ENCODE results near the gene IL23R.

The IL23R gene

GRCh38 chr1:67126974-67127373 is 39.3 kb upstream of the IL23R start:
- H3K9me3 ChIP-seq (ENCODE audit: insufficient read depth, low read length) = no peaks in the 10 kb centered on the region
- no peak overlapping the region for H2AFZ ChIP-seq (ENCODE audit: low read depth, low read length, severe bottlenecking)
- no peaks in the 10 kb centered on the region for H4K20me1 ChIP-seq (ENCODE audit: low read depth, low read length)
- TF ChIP-seq, protein P1, sequence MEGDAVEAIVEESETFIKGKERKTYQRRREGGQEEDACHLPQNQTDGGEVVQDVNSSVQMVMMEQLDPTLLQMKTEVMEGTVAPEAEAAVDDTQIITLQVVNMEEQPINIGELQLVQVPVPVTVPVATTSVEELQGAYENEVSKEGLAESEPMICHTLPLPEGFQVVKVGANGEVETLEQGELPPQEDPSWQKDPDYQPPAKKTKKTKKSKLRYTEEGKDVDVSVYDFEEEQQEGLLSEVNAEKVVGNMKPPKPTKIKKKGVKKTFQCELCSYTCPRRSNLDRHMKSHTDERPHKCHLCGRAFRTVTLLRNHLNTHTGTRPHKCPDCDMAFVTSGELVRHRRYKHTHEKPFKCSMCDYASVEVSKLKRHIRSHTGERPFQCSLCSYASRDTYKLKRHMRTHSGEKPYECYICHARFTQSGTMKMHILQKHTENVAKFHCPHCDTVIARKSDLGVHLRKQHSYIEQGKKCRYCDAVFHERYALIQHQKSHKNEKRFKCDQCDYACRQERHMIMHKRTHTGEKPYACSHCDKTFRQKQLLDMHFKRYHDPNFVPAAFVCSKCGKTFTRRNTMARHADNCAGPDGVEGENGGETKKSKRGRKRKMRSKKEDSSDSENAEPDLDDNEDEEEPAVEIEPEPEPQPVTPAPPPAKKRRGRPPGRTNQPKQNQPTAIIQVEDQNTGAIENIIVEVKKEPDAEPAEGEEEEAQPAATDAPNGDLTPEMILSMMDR (IDR thresholded peaks at IDR 0.05; ENCODE audit: insufficient read depth, low read length, poor library complexity, severe bottlenecking) = no peak
- no peak for TF ChIP-seq EZH2phosphoT487 (conservative IDR thresholded peaks at IDR 0.05; ENCODE audit: low read length)
- H3K9ac ChIP-seq (ENCODE audit: low read length) = no peak overlapping the region
- H3F3A ChIP-seq (ENCODE audit: insufficient read depth) = no peaks in the 10 kb centered on the region
- no peaks in the 10 kb centered on the region for H3K36me3 ChIP-seq (ENCODE audit: low read length)
- H3K9me2 ChIP-seq (replicated peaks; ENCODE audit: insufficient read depth, low read length) = no peaks in the 10 kb centered on the region
- no peak overlapping the region for H3K4me2 ChIP-seq (ENCODE audit: low read depth, low read length, poor library complexity, severe bottlenecking)
- no peak overlapping the region for H3K4me3 ChIP-seq (ENCODE audit: insufficient read depth, low read length, poor library complexity, severe bottlenecking)
- H3K27me3 ChIP-seq (ENCODE audit: low read length) = no peaks in the 10 kb centered on the region
- H3K79me2 ChIP-seq (ENCODE audit: insufficient read depth, low read length) = no peaks in the 10 kb centered on the region
- H3K27ac ChIP-seq (ENCODE audit: low read depth, low read length) = no peak overlapping the region

DNA sequence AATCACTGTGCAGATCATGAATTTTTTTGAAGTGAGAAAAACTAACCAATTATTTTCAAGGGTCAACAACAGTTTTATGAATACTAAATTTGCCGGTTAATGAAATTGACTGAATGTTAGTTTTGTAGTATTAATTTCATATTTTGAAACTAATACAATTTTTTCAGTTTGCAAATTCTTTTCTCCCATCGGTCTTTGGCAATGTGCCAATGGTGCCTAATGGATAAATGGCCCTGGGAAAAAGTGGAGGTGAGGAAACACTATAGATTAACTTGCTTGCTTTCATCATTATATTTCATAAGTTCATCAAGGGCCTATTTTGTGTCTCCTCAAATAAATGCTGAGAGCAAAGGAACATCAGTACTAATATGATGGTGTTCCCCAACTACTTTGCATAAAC is 35.6 kb upstream of the IL23R start:
- Histone ChIP-seq H3F3A (ENCODE audit: insufficient read depth) (no peaks in the 10 kb centered on the region), H3K4me3 (ENCODE audit: insufficient read depth, low read length, poor library complexity, severe bottlenecking) (no peak overlapping the region), H3K4me2 (ENCODE audit: low read depth, low read length, poor library complexity, severe bottlenecking) (no peak overlapping the region), H3K27me3 (ENCODE audit: low read length) (no peaks in the 10 kb centered on the region), H3K79me2 (ENCODE audit: insufficient read depth, low read length) (no peaks in the 10 kb centered on the region), H3K9me3 (ENCODE audit: insufficient read depth, low read length) (no peaks in the 10 kb centered on the region), H4K20me1 (ENCODE audit: low read depth, low read length) (no peaks in the 10 kb centered on the region), H3K9ac (ENCODE audit: low read length) (no peak overlapping the region), H3K36me3 (ENCODE audit: low read length) (no peaks in the 10 kb centered on the region), H3K27ac (ENCODE audit: low read depth, low read length) (no peak overlapping the region), H2AFZ (ENCODE audit: low read depth, low read length, severe bottlenecking) (no peak overlapping the region), H3K9me2 (replicated peaks; ENCODE audit: insufficient read depth, low read length) (no peaks in the 10 kb centered on the region)
- TF ChIP-seq, protein P1 (IDR thresholded peaks at IDR 0.05; ENCODE audit: insufficient read depth, low read length, poor library complexity, severe bottlenecking) = no peak
- TF ChIP-seq EZH2phosphoT487 (conservative IDR thresholded peaks at IDR 0.05; ENCODE audit: low read length) = no peak

DNA sequence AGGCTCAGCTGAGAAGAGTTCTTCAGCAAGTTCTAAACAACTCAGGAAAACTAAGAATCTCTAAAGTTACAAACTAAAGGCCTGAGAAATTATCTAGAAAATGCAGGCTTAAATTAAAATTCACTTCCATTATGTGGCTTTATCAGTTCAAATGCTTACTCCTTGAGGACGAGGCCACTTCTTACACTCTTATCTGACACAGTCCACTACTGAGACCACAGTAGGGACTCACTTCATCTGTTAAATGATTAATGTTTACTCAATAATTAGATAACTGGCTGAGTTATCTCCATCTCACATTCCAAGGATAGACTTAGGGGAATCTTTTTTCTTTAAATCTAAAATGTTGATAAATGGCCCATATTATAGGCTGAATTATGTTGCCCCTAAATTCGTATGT is 33.1 kb upstream of the IL23R start:
- H3K9me2 ChIP-seq (replicated peaks; ENCODE audit: insufficient read depth, low read length) = no peaks in the 10 kb centered on the region

More for the DNA sequence above, 33.1 kb upstream of the IL23R start:
- no peak overlapping the region for H3K4me2 ChIP-seq (ENCODE audit: low read depth, low read length, poor library complexity, severe bottlenecking)
- H3K79me2 ChIP-seq (ENCODE audit: insufficient read depth, low read length) = no peaks in the 10 kb centered on the region
- H3K9ac ChIP-seq (ENCODE audit: low read length) = no peak overlapping the region
- no peaks in the 10 kb centered on the region for H3F3A ChIP-seq (ENCODE audit: insufficient read depth)
- H3K27ac ChIP-seq (ENCODE audit: low read depth, low read length) = no peak overlapping the region
- no peaks in the 10 kb centered on the region for H3K9me3 ChIP-seq (ENCODE audit: insufficient read depth, low read length)
- no peak overlapping the region for H3K4me3 ChIP-seq (ENCODE audit: insufficient read depth, low read length, poor library complexity, severe bottlenecking)
- no peaks in the 10 kb centered on the region for H4K20me1 ChIP-seq (ENCODE audit: low read depth, low read length)
- H3K27me3 ChIP-seq (ENCODE audit: low read length) = no peaks in the 10 kb centered on the region
- TF ChIP-seq, protein P1 (IDR thresholded peaks at IDR 0.05; ENCODE audit: insufficient read depth, low read length, poor library complexity, severe bottlenecking) = no peak
- TF ChIP-seq EZH2phosphoT487 (conservative IDR thresholded peaks at IDR 0.05; ENCODE audit: low read length) = no peak
- H2AFZ ChIP-seq (ENCODE audit: low read depth, low read length, severe bottlenecking) = no peak overlapping the region
- no peaks in the 10 kb centered on the region for H3K36me3 ChIP-seq (ENCODE audit: low read length)

All from SU-DHL-6 (cell line).